SK-N-SH (cell line): ENCODE data around the gene C10orf120. TPM values are rescaled to one million over a fixed set of nuclear protein-coding genes. Genes with fewer than 3 reads are reported as not detected.

Source experiments
- CTCF ChIA-PET: fragments of 300-600, 350-600 bp; formaldehyde crosslinking; extraction: SDS; loops from one replicate; lab custom pipeline; 2021; lab: Yijun Ruan, JAX
- POLR2A ChIA-PET: fragments of 350-600 bp; sonication (Branson Sonifier 250); formaldehyde crosslinking; extraction: SDS; loops from one replicate; lab custom pipeline; 2020; ENCODE audit warnings: antibody characterized with exemption, inconsistent platforms; lab: Yijun Ruan, JAX
- DNase-seq: peaks from one replicate; pipeline ENCODE4 v3.0.0; 2012
- H2AFZ ChIP-seq: fragments of 200-600 bp; sonication (generic); 2 replicates; pipeline ENCODE4 v1.8.1; 2016; ENCODE audit warnings: antibody characterized with exemption, mild to moderate bottlenecking, low read depth
- H3F3A ChIP-seq: fragments of 200-600 bp; sonication (generic); replicated peaks from 2 replicates; pipeline ENCODE3; 2016; ENCODE audit warnings: antibody characterized with exemption, mild to moderate bottlenecking; ENCODE audit not compliant: insufficient read depth
- H3K27ac ChIP-seq, 2 experiments: fragments of 200-500 bp in 1 of 2; fragments of 200-600 bp in 1 of 2; sonication (Bioruptor generic) in 1 of 2; sonication (generic), shearing (Covaris generic) in 1 of 2; 2 replicates each; pipeline versions ENCODE4 v1.5.1 to v1.6.1; 2014 to 2016; ENCODE audit warnings: low read depth in 2 of 2, inconsistent platforms in 1 of 2, low read length in 1 of 2, mild to moderate bottlenecking in 1 of 2, mixed read lengths in 1 of 2
- H3K27me3 ChIP-seq: fragments of 200-600 bp; sonication (generic), shearing (Covaris generic); 2 replicates; pipeline ENCODE4 v1.6.1; 2016; ENCODE audit warnings: mixed run types; ENCODE audit not compliant: insufficient read depth
- H3K36me3 ChIP-seq, 2 experiments: fragments of 200-500 bp in 1 of 2; fragments of 200-600 bp in 1 of 2; sonication (Bioruptor generic) in 1 of 2; sonication (generic) in 1 of 2; replicated peaks in 1 of 2; 2 replicates each; pipeline versions ENCODE3 to v1.5.1; 2014 to 2016; ENCODE audit warnings: low read length in 1 of 2, mild to moderate bottlenecking in 1 of 2; ENCODE audit not compliant: insufficient read depth in 2 of 2, control insufficient read depth in 1 of 2
- H3K4me1 ChIP-seq, 2 experiments: fragments of 200-500 bp in 1 of 2; fragments of 200-600 bp in 1 of 2; sonication (Bioruptor generic) in 1 of 2; sonication (generic), shearing (Covaris generic) in 1 of 2; 2 replicates each; pipeline versions ENCODE4 v1.5.1 to v1.6.1; 2014 to 2016; ENCODE audit warnings: low read depth in 1 of 2, low read length in 1 of 2, mixed run types in 1 of 2; ENCODE audit not compliant: insufficient read depth in 2 of 2, control insufficient read depth in 1 of 2
- H3K4me2 ChIP-seq: fragments of 200-600 bp; sonication (generic), shearing (Covaris generic); 2 replicates; pipeline ENCODE4 v1.6.1; 2017; ENCODE audit warnings: mixed run types
- H3K4me3 ChIP-seq, 2 experiments: fragments of 200-500 bp in 1 of 2; fragments of 200-600 bp in 1 of 2; sonication (Bioruptor generic) in 1 of 2; sonication (generic), shearing (Covaris generic) in 1 of 2; 2 replicates each; pipeline versions ENCODE4 v1.5.1 to v1.8.1; 2014 to 2016; ENCODE audit warnings: low read depth in 2 of 2, inconsistent platforms in 1 of 2, low read length in 1 of 2, mild to moderate bottlenecking in 1 of 2, mixed read lengths in 1 of 2, moderate library complexity in 1 of 2
- H3K79me2 ChIP-seq: fragments of 200-600 bp; sonication (generic); 2 replicates; pipeline ENCODE4 v1.8.1; 2017; ENCODE audit warnings: mild to moderate bottlenecking; ENCODE audit not compliant: insufficient read depth
- H3K9ac ChIP-seq: fragments of 200-600 bp; sonication (generic); 2 replicates; pipeline ENCODE4 v1.6.1; 2017; ENCODE audit warnings: mixed run types
- H3K9me2 ChIP-seq: fragments of 200-600 bp; sonication (generic); 2 replicates; pipeline ENCODE4 v1.6.1; 2017; ENCODE audit warnings: mixed run types
- H3K9me3 ChIP-seq: fragments of 200-600 bp; sonication (generic); 2 replicates; pipeline ENCODE4 v1.6.1; 2017; ENCODE audit warnings: mixed run types, mild to moderate bottlenecking, moderate library complexity
- H4K20me1 ChIP-seq: fragments of 200-600 bp; sonication (generic); 2 replicates; pipeline ENCODE4 v1.6.1; 2017; ENCODE audit warnings: mild to moderate bottlenecking, mixed run types; ENCODE audit not compliant: insufficient read depth
- CHD2 ChIP-seq: fragments of 150-350 bp; IDR thresholded peaks from 2 replicates; pipeline ENCODE4 v1.6.1; 2018; ENCODE audit warnings: low read length; ENCODE audit not compliant: partially characterized antibody
- FOSL2 ChIP-seq: IDR thresholded peaks from 2 replicates; pipeline ENCODE4 v1.4.0; 2012; ENCODE audit warnings: low read depth, mild to moderate bottlenecking, moderate library complexity, borderline replicate concordance
- MXI1 ChIP-seq: IDR thresholded peaks from 2 replicates; pipeline ENCODE4 v1.6.1; 2012; ENCODE audit warnings: mild to moderate bottlenecking, low read depth, low read length, improper control_type of control experiment
- NFIC ChIP-seq: IDR thresholded peaks from 2 replicates; pipeline ENCODE4 v1.4.0; 2012; ENCODE audit warnings: borderline replicate concordance
- PBX3 ChIP-seq: IDR thresholded peaks from 2 replicates; pipeline ENCODE4; 2012
- RAD21 ChIP-seq: IDR thresholded peaks from 2 replicates; pipeline ENCODE4 v1.6.1; 2012; ENCODE audit warnings: mild to moderate bottlenecking, low read length
- RCOR1 ChIP-seq: fragments of 150-350 bp; IDR thresholded peaks from 2 replicates; pipeline ENCODE4 v1.6.1; 2017; ENCODE audit warnings: antibody characterized with exemption, low read length
- RFX5 ChIP-seq: IDR thresholded peaks from 2 replicates; pipeline ENCODE4 v1.6.1; 2012; ENCODE audit warnings: mild to moderate bottlenecking, improper control_type of control experiment, low read length
- RXRA ChIP-seq: IDR thresholded peaks from 2 replicates; pipeline ENCODE4 v1.4.0; 2012; ENCODE audit warnings: low read depth, mild to moderate bottlenecking, borderline replicate concordance
- TAF1 ChIP-seq: IDR thresholded peaks from 2 replicates; pipeline ENCODE4 v1.6.1; 2012; ENCODE audit warnings: low read depth, mild to moderate bottlenecking, low read length, moderate library complexity, borderline replicate concordance
- ZBTB33 ChIP-seq: IDR thresholded peaks from 2 replicates; pipeline ENCODE4 v1.4.0; 2012; ENCODE audit warnings: low read depth, borderline replicate concordance
- WGBS: methylation state at CpG from one replicate; pipeline ENCODE4 v1.1.6; 2017; ENCODE audit warnings: low lambda C conversion rate; 5-methylcytosine and 5-hydroxymethylcytosine counted together
- polyA plus RNA-seq, 3 experiments: library from polyadenylated mRNA; depleted of rRNA; stranded (reverse); fragments of >200 nt; gene quantifications; 2 replicates each; pipeline ENCODE4 v1.2.3, GENCODE V29; 2012
- TF ChIP-seq, protein P1 (sequence below): fragments of 150-350 bp; IDR thresholded peaks from 2 replicates; pipeline ENCODE4 v1.6.1; 2017; ENCODE audit warnings: antibody characterized with exemption, low read length, low read depth, borderline replicate concordance
- TF ChIP-seq, protein P2 (sequence below): IDR thresholded peaks from 2 replicates; pipeline ENCODE4 v1.4.0; 2012; ENCODE audit warnings: low read depth, borderline replicate concordance

Gene C10orf120
- polyA plus RNA-seq, 1 of the 3 experiments (the other 2 are of a cell fraction) = not detected

DNA sequence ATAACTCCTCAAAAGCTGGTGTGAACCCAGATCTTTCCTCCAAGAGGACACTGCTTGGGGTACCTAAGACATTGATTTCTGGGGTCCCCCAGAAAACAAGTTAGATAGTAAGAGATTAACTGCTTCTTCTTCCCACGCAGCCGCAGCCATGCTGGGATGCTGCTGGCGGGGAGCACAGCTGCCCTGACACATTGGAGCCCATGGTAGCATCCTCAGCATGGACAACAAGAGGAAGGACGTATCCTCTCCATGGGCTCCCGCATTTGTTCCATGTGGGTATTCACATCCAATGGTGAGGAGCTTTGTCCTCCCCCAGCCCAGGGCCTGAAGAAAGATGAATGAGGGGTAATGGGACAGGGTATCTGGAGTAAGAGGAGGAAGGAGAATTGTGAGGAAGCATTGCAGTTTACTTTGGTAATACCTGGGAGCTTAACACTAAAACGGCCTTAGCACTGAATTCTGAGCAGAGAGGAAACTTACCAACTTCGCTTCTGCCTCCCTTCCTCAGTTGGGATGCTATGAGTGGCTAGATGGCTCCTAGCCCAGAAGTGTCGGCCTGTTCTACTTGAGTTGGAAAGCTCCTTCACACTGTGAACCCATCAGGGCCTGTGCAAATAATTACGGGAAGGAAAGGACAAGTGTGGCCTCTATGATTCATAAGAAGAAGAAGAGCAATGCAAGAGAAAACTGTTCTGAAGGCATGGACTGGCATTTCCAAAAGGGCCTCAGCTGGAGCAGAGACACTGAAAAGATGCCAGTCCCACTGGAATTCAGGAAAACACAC, 43.9 kb downstream of the C10orf120 start (continued):
- TF ChIP-seq, protein P1, sequence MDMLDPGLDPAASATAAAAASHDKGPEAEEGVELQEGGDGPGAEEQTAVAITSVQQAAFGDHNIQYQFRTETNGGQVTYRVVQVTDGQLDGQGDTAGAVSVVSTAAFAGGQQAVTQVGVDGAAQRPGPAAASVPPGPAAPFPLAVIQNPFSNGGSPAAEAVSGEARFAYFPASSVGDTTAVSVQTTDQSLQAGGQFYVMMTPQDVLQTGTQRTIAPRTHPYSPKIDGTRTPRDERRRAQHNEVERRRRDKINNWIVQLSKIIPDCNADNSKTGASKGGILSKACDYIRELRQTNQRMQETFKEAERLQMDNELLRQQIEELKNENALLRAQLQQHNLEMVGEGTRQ = no peak
- TF ChIP-seq, protein P2, sequence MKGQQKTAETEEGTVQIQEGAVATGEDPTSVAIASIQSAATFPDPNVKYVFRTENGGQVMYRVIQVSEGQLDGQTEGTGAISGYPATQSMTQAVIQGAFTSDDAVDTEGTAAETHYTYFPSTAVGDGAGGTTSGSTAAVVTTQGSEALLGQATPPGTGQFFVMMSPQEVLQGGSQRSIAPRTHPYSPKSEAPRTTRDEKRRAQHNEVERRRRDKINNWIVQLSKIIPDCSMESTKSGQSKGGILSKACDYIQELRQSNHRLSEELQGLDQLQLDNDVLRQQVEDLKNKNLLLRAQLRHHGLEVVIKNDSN = no peak
- TF ChIP-seq RFX5 = no peak
- no peak for TF ChIP-seq MXI1
- no peak for TF ChIP-seq RCOR1
- TF ChIP-seq, all 33 proteins: peak for 0

- POLR2A ChIA-PET = no interaction called here
- CTCF ChIA-PET = interaction anchor here (2.2 to 4.6 kb wide), 4 partner anchors 9 to 53 kb away, joined by 19 to 42 read pairs (median 24); a partner anchor contains a TSS
- Histone ChIP-seq H2AFZ (no peak overlapping the region), H3K4me1 (no peaks in the 10 kb centered on the region), H4K20me1 (no peaks in the 10 kb centered on the region), H3K36me3 (no peaks in the 10 kb centered on the region), H3K4me3 (no peak overlapping the region), H3K9ac (no peak overlapping the region), H3K9me2 (no peaks in the 10 kb centered on the region), H3K9me3 (no peaks in the 10 kb centered on the region), H3K27ac (no peak overlapping the region), H3F3A (no peaks in the 10 kb centered on the region), H3K79me2 (no peaks in the 10 kb centered on the region), H3K4me2 (no peak overlapping the region)
- no peak for DNase-seq
- 18% methylated on average over 2 of the region's 2 CpGs for WGBS
- TF ChIP-seq FOSL2 = no peak
- TF ChIP-seq RCOR1 = no peak
- TF ChIP-seq CHD2 = no peak
- no peak for TF ChIP-seq RAD21
- no peak for TF ChIP-seq RXRA
- TF ChIP-seq, protein P2 = no peak
- no peak for TF ChIP-seq PBX3
- no peak for TF ChIP-seq NFIC
- no peak for TF ChIP-seq TAF1
- TF ChIP-seq ZBTB33 = no peak
- TF ChIP-seq, all 33 proteins: peak for 0
- no peaks in the 10 kb centered on the region for H3K27me3 ChIP-seq
These were observed 49.3 kb downstream of the C10orf120 start for GRCh38 chr10:122650331-122650730.
